ENCODE measurements around the gene DLL1.
"Not testable (repeated sequence)": the region's sequence is repeated elsewhere in the genome, so short reads cannot be mapped to it uniquely, and the experiment has no call there.

DLL1 gene

DNA sequence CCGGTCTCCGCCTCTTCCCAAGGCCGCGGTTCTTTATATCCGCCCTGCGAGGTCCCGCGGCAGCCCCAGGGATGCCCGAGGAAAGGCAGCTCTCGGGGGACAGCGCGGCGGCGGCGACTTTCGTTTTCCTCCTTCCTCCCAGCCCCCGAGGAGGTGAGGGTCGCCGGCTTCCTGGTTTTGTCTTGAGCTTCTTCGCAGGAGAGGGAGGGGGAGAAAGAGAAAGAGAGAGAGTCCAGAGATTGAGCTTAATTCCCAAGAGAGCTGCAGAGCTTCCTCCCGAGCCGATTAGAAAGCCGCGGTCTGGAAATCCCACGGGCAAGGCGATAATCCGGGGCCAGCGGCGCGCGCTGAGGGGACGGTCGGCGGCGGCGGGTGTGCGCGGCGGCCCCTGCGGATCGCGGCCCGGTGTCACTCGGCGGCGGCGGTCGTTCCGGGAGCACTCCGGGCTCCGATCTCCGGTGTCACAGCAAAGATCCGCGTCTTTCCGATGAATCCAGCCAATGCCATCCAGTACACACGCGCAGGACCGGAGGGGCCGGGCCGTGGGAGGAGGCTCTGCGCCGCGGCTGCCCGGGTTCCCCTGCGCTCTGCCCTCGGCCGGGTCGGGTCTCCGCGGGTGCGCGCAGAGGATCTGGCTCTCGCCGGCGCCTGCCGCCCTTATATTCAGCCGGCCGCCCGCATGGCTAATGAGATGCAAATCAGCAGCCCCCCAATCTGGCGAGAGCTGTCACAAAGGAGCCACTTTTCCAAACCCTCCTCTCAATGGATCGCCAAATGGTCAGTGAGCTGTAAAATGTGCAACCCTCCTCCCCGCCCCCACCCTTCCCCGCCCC, at the start of gene DLL1:
Gene DLL1 (minus strand): TSS at position 783 of the 833 bp plus-strand sequence. CDS start 939 bp downstream, outside the sequence.
- peak; percentile 40 for DNase-seq

GRCh38 chr6:170335199-170335598, 44.3 kb upstream of the DLL1 start:
- DNase-seq = not testable (repeated sequence)

- DNase-seq = no peak
These were observed 38.4 kb upstream of the DLL1 start for GRCh38 chr6:170329321-170329720.

GRCh38 chr6:170317718-170318117, 26.8 kb upstream of the DLL1 start:
- DNase-seq = no peak

DNA sequence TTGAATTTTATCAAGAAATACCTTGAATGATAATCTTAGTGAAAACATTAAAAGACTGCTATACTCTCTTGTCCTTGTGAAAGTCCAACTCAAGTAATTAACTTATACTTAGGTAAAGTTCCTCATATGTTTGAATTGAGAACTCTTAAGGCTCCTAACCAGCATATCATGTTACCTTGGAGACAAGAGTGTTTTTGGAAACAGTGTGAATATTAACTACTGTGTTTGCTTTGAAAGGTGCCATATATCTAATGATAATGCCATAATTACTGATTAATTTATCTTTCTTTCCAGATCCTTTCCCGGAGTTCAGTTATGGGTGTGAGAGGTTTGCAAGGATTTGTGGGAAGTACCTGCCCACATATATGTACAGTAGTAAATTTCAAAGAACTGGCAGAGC, 26.2 kb upstream of the DLL1 start:
- DNase-seq = no peak

GRCh38 chr6:170316071-170316470, 25.2 kb upstream of the DLL1 start:
- DNase-seq = no peak

GRCh38 chr6:170314983-170315382, 24.1 kb upstream of the DLL1 start:
- no peak for DNase-seq

DNA sequence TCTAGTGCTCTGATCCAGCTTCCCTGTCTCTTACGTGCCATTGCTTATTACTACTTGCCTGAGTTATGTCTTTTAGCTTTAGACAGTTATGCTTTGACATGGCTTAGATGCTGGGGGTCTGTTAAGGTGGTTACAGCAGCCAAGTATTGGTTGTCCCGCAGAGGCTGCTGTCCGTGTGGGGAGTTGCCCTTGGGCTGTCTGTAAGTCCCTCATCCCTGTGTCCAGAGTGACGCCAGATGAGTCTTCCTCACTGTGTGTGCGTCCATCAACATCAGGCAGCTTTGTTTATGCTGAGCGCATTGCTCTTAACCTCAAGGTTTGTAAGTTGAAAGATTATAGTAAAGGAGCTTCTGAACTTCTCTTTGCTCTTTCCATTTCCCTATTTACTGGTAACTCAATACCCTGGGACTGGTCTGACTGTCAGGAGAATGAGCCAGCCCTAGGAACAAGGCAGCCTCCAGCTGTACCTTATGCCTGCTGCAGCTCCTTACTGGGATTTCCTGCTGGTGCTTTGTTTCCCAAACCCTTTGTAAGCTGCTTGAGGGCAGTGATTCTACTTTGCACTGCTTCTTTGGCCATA, 22.9 kb upstream of the DLL1 start:
- DNase-seq = no peak

DNA sequence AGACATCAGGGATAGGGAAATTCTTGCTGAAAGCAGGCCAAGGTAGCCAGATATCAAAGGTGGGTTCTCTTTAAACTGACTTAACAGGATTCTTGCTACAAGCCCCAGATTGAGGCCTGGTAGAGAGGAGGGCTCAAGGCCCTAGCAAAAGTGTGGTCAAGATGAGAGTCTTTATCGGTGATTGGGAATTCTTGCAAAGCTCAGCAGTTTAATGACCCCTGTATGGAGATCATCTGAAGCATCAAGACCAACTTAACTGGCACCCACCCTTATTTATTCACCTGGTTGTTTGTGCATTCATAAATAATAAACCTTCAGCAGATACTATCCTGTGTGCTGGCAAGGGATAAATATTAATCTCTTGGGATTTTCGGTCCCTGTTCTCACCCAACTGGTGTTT, 22.0 kb upstream of the DLL1 start:
- DNase-seq = no peak

- no peak for DNase-seq
These were observed 20.8 kb upstream of the DLL1 start for GRCh38 chr6:170311696-170312095.

- no peak for DNase-seq
These were observed 17.9 kb upstream of the DLL1 start for GRCh38 chr6:170308761-170309160.

- DNase-seq = no peak
These were observed 16.2 kb upstream of the DLL1 start for GRCh38 chr6:170307080-170307545.

GRCh38 chr6:170306324-170307079, 15.6 kb upstream of the DLL1 start, which contains the start of gene FAM120B:
Gene FAM120B (plus strand): TSS chr6:170306758. CDS start chr6:170317391, 10,633 bp downstream.
- DNase-seq = peak; percentile 88

DNA sequence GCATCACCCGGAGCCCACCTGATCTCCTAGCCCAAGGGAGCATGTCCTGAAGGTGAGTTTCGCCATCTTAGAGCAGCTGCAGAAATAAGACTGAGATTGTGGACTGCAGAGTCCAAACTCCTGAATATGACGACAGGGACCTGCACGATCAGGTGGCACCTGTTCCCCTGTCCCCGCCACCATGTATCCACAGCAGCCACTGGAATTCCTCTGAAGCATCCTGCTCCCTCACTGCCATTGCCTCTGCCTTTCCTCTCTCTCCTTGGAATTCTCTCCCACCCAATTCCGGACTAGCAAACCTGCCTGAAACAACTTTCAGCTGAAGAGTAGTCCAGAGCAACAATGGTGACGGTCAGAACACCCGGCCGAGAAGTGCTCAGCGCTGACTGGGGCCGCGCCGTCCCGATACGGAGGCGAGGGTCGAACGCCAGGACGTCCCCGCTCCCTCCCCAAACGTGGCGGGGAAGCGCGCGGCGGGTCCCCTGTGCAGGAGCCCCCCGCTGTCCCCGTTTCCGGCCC, 15.0 kb upstream of the DLL1 start:
- no peak for DNase-seq

- DNase-seq = no peak
These were observed 10.3 kb upstream of the DLL1 start for GRCh38 chr6:170301184-170301583.

GRCh38 chr6:170298688-170299087, 7.8 kb upstream of the DLL1 start:
- DNase-seq = no peak

- no peak for DNase-seq
These were observed 6.9 kb upstream of the DLL1 start for GRCh38 chr6:170297576-170298330.

- no peak for DNase-seq
These were observed 6.1 kb upstream of the DLL1 start for GRCh38 chr6:170296746-170297575.

- DNase-seq = no peak
These were observed 5.5 kb upstream of the DLL1 start for GRCh38 chr6:170296423-170296745.

GRCh38 chr6:170295510-170296422, 4.9 kb upstream of the DLL1 start:
- DNase-seq = peak; percentile 36
